Upper lobe of left lung (tissue), 4 donors: Measurements from ENCODE around the gene L3MBTL1.

Experiments used
- CTCF ChIP-seq, 6 experiments: fragments of 450-650 bp in 4 of 6; fragments of 200-600 bp in 2 of 6; sonication (generic) in 2 of 6; IDR thresholded peaks; one replicate each; pipeline ENCODE4 v1.5.1; 2016 to 2019; ENCODE audit warnings: antibody characterized with exemption in 6 of 6
- EP300 ChIP-seq, 4 donors: sonication (generic); formaldehyde crosslinking; IDR thresholded peaks; one replicate each; pipeline ENCODE4 v1.5.1; 2017; ENCODE audit warnings: antibody characterized with exemption in 4 of 4, control low read depth in 2 of 4
- POLR2A ChIP-seq, 4 donors: fragments of 450-650 bp; IDR thresholded peaks; one replicate each; pipeline ENCODE4 v1.5.1; 2016 to 2017; ENCODE audit warnings: antibody characterized with exemption in 4 of 4, mild to moderate bottlenecking in 2 of 4

- TF ChIP-seq CTCF (IDR thresholded peaks at IDR 0.05), result no peak
- no peak for TF ChIP-seq EP300 (IDR thresholded peaks at IDR 0.05)
- TF ChIP-seq POLR2A (IDR thresholded peaks at IDR 0.05), result no peak
Measured at GRCh38 chr20:43545837-43546578, 38.5 kb downstream of the L3MBTL1 start.
